ENCODE data around the gene PNP. TPM values are rescaled to one million over a fixed set of nuclear protein-coding genes. Genes with fewer than 3 reads are reported as not detected.

The PNP gene
- total and polyA plus RNA-seq, 8 donors, result 28.5 to 84.8 (median 37.4) TPM

- Histone ChIP-seq H3K9me3 (no peaks in the 10 kb centered on the region), H3K4me3 (no peak overlapping the region), H3K27ac (no peak overlapping the region), H3K4me1 (no peaks in the 10 kb centered on the region), H3K36me3 (no peaks in the 10 kb centered on the region), H3K27me3 (no peaks in the 10 kb centered on the region)
- DNase-seq (peak in 1 of 4 donors; percentile 8), ATAC-seq (peak; percentile 83)
- TF ChIP-seq CTCF (IDR thresholded peaks at IDR 0.05), result no peak
- intact Hi-C loops (cut with DNase I), result no loop called here
These were observed 54.8 kb downstream of the PNP start for GRCh38 chr14:20524027-20524426.

Other genes starting within 250 kb of the PNP start
- gene OR11H6, start 245.7 kb upstream of the PNP start, total RNA-seq, result not detected
- gene OR11H6, start 245.7 kb upstream of the PNP start, polyA plus RNA-seq (ENCODE audit: insufficient read length in 6 of 6), result not detected
- gene OR11H7, start 240.4 kb upstream of the PNP start, total RNA-seq, result not detected
- under 1 TPM; 0.32 to 0.98 (median 0.75) TPM for gene OR11H7, start 240.4 kb upstream of the PNP start, polyA plus RNA-seq (ENCODE audit: insufficient read length in 6 of 6)
- gene OR11H4, start 230.1 kb upstream of the PNP start, total RNA-seq, result not detected
- gene OR11H4, start 230.1 kb upstream of the PNP start, polyA plus RNA-seq (ENCODE audit: insufficient read length in 6 of 6), result under 1 TPM in 3 of 6 donors, not detected in 3; 0.11 to 0.20 (median 0.13) TPM
- gene TTC5, start 163.5 kb upstream of the PNP start, total RNA-seq, result 10 to 100 TPM; 16.6 to 18.3 TPM
- gene TTC5, start 163.5 kb upstream of the PNP start, polyA plus RNA-seq (ENCODE audit: insufficient read length in 6 of 6), result 10 to 100 TPM; 22.8 to 27.6 (median 25.3) TPM
- gene CCNB1IP1, start 136.1 kb upstream of the PNP start, total RNA-seq, result 10 to 100 TPM; 30.0 to 31.1 TPM
- 100 to 1,000 TPM; 111 to 151 (median 135) TPM for gene CCNB1IP1, start 136.1 kb upstream of the PNP start, polyA plus RNA-seq (ENCODE audit: insufficient read length in 6 of 6)
- gene PARP2, start 125.8 kb upstream of the PNP start, total RNA-seq, result 10 to 100 TPM; 18.0 to 24.1 TPM
- 10 to 100 TPM; 51.8 to 68.4 (median 59.3) TPM for gene PARP2, start 125.8 kb upstream of the PNP start, polyA plus RNA-seq (ENCODE audit: insufficient read length in 6 of 6)
- 10 to 100 TPM; 50.8 to 57.0 TPM for gene TEP1, start 55.9 kb upstream of the PNP start, total RNA-seq
- 10 to 100 TPM; 19.0 to 25.0 (median 20.5) TPM for gene TEP1, start 55.9 kb upstream of the PNP start, polyA plus RNA-seq (ENCODE audit: insufficient read length in 6 of 6)
- gene KLHL33, start 33.2 kb upstream of the PNP start, total RNA-seq, result under 1 TPM; 0.20 to 0.31 TPM
- gene KLHL33, start 33.2 kb upstream of the PNP start, polyA plus RNA-seq (ENCODE audit: insufficient read length in 6 of 6), result under 1 TPM; 0.21 to 0.39 (median 0.31) TPM
- 10 to 100 TPM; 29.0 to 37.9 TPM for gene OSGEP, start 14.6 kb upstream of the PNP start, total RNA-seq
- gene OSGEP, start 14.6 kb upstream of the PNP start, polyA plus RNA-seq (ENCODE audit: insufficient read length in 6 of 6), result 10 to 100 TPM; 75.5 to 90.1 (median 83.4) TPM
- 100 to 1,000 TPM; 115 to 138 TPM for gene APEX1, start 14.2 kb upstream of the PNP start, total RNA-seq
- 100 to 1,000 TPM; 305 to 342 (median 319) TPM for gene APEX1, start 14.2 kb upstream of the PNP start, polyA plus RNA-seq (ENCODE audit: insufficient read length in 6 of 6)
- 10 to 100 TPM; 24.9 to 40.3 TPM for gene PIP4P1, start 8.0 kb upstream of the PNP start, total RNA-seq
- 10 to 100 TPM; 26.6 to 30.5 (median 29.3) TPM for gene PIP4P1, start 8.0 kb upstream of the PNP start, polyA plus RNA-seq (ENCODE audit: insufficient read length in 6 of 6)
- gene RNASE10, start 36.1 kb downstream of the PNP start, total RNA-seq, result under 1 TPM; 0.35 to 0.71 TPM
- under 1 TPM in 4 of 6 donors, not detected in 2; 0.30 to 0.93 (median 0.43) TPM for gene RNASE10, start 36.1 kb downstream of the PNP start, polyA plus RNA-seq (ENCODE audit: insufficient read length in 6 of 6)
- gene RNASE9, start 91.6 kb downstream of the PNP start, total RNA-seq, result not detected
- not detected for gene RNASE9, start 91.6 kb downstream of the PNP start, polyA plus RNA-seq (ENCODE audit: insufficient read length in 6 of 6)
- not detected for gene RNASE11, start 118.6 kb downstream of the PNP start, total RNA-seq
- not detected for gene RNASE11, start 118.6 kb downstream of the PNP start, polyA plus RNA-seq (ENCODE audit: insufficient read length in 6 of 6)
- not detected for gene RNASE12, start 122.0 kb downstream of the PNP start, total RNA-seq
- gene RNASE12, start 122.0 kb downstream of the PNP start, polyA plus RNA-seq (ENCODE audit: insufficient read length in 6 of 6), result not detected
- not detected for gene OR6S1, start 172.3 kb downstream of the PNP start, total RNA-seq
- not detected for gene OR6S1, start 172.3 kb downstream of the PNP start, polyA plus RNA-seq (ENCODE audit: insufficient read length in 6 of 6)
- gene RNASE4, start 215.2 kb downstream of the PNP start, total RNA-seq, result 10 to 100 TPM; 17.9 to 18.5 TPM
- 1 to 10 TPM; 5.1 to 7.8 (median 6.4) TPM for gene RNASE4, start 215.2 kb downstream of the PNP start, polyA plus RNA-seq (ENCODE audit: insufficient read length in 6 of 6)
- 10 to 100 TPM; 10.3 to 11.0 TPM for gene ANG, start 219.4 kb downstream of the PNP start, total RNA-seq
- gene ANG, start 219.4 kb downstream of the PNP start, polyA plus RNA-seq (ENCODE audit: insufficient read length in 6 of 6), result 10 to 100 TPM in 1 of 6 donors, 1 to 10 TPM in 5; 6.6 to 10.9 (median 8.4) TPM

All from left lung (tissue), 10 donors.